Measurements from ENCODE around the gene SMTNL1.

SMTNL1 gene, protein sequence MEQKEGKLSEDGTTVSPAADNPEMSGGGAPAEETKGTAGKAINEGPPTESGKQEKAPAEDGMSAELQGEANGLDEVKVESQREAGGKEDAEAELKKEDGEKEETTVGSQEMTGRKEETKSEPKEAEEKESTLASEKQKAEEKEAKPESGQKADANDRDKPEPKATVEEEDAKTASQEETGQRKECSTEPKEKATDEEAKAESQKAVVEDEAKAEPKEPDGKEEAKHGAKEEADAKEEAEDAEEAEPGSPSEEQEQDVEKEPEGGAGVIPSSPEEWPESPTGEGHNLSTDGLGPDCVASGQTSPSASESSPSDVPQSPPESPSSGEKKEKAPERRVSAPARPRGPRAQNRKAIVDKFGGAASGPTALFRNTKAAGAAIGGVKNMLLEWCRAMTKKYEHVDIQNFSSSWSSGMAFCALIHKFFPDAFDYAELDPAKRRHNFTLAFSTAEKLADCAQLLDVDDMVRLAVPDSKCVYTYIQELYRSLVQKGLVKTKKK

DNA sequence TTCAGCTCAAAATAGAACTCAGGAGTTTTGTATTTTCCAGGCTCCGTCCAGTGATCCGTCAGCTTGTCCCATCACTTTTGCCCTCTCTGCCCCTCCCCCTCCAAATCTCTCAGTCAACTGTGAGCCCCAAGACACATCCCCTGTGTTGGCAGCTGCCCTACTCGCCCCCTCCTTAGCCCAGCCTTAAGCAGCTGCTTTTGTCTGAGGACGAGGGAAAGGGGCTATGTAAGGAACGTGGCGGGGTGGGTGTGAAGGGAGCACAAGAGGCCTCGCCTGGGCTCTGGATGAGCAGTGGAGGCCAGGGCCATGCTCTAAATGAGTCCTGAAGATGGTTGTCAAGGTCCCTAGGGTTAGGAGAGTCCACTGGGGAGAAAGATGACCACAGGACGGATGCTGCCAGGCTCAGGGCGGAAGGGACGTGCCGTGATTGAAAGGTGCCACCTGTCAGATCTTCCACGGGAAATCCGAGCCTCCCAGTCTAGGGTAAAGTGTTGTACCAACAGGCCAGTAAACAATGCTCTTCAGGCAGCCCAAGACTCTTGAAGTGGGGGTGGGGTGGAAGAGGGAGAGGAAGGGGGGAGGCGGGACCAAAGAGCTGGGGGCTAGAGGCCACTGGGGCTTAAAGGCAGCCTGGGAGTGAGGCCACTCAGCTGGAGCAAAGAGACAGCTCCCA lies at the start of gene SMTNL1:
Gene SMTNL1, plus strand, starts transcription at position 649 of the 673 bp plus-strand sequence. CDS start 5,048 bp downstream, outside the sequence.
- no peak for DNase-seq (ENCODE audit: low spot score)

DNA sequence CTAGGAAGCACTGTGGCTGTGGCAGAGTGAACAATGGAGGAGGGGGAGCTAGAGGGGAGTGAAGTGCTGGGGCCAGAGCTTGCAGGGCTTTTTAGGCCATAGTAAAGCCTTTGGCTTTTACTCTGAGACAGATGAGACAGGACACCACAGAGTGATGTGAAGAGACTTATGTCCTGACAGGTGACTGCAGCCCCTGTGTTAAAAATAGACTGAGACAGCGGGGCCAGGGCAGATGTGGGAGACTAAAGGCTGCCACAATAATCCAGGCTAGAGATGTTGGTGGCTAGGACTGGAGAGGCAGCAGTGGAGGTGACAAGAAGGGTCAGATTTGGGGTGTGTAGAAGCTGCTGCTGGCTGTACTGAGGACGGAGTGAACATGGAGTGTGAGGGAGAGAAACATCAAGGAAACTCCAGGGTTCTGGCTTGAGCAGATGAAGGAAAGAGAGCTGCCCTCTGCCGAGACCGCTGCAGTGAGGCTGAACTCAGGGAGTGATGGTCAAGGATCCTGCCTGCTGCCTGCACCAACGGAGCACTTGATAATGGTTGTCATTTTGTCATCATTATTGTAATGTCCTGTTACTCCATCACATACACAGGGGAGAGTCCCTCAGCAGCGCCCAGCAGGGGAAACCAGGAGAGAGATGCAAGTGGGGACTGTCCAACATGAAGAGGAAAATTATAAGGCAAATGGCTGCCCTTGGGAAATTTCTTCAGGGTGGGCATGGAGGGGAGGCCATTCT lies 49.3 kb upstream of the SMTNL1 start:
- DNase-seq (ENCODE audit: low spot score): no peak

DNA sequence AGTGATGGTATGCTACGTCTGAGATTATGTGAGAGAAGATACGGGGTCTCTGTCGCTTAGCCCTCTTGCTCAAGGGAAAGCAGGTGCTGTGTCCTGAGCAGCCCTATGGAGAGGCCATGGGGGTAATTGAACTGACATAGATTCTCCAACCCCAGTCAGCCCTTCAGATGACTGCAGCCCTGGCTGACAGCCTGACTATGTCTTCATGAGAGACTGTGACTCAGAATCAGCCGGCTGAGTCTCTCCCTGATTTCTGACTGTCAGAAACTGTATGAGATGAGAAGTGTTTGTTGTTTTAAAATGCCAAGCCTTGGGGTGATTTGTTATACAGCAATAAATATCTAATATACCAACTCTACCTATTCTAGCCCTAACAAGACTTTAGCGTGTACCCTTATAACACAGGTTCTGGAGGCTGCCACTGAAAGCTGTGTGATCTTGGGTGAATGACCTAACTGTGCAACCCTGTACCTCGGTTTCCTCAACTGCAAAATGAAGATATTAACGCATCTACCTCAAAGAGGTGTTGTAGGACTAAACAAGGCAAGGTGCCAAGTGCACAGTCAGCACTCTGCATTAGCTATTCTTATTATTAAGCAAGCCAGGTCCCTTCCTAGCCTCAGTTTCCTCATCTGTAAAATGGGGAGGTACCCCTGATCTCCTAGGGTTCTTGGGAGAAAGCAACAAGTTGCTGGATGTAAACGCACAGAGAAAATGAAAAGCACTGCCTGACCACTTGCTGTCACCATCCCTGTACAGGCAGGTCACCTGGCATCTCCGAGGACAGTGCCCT lies 46.7 kb upstream of the SMTNL1 start:
- DNase-seq (ENCODE audit: low spot score): no peak

DNA sequence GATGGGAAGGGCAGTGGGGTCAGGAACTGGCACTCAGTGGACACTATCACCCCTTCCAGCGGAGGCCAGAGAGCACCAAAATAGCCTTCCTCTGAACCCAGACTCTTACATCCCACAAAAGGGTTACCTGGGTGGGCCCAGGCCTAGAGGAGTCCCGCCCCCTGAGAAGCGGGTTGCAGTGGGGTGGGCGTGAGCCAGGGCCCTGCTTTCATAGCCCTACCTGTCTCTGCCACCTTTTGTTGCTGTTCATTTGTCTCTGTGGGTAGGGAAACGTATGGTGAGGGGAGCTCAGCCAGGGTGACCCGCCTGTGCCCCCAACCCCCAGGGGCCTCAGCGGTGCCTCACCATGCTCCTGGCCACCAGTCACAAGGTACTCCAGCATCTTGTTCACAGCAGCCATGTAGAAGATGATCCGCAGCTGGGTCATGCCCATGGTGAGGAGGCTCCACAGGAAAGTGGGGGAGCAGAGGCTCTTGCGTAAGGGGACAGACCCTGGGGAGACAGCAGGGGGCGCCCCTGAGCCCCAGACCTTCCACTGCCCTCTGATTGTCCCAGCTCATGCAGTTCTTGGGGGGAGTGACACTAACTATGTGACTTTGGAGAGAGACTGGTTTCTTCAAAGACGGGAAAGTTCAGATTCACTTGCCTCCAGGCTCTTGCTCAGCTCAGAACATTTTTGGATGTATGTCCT lies 45.9 kb upstream of the SMTNL1 start:
- DNase-seq (ENCODE audit: low spot score): no peak

DNA sequence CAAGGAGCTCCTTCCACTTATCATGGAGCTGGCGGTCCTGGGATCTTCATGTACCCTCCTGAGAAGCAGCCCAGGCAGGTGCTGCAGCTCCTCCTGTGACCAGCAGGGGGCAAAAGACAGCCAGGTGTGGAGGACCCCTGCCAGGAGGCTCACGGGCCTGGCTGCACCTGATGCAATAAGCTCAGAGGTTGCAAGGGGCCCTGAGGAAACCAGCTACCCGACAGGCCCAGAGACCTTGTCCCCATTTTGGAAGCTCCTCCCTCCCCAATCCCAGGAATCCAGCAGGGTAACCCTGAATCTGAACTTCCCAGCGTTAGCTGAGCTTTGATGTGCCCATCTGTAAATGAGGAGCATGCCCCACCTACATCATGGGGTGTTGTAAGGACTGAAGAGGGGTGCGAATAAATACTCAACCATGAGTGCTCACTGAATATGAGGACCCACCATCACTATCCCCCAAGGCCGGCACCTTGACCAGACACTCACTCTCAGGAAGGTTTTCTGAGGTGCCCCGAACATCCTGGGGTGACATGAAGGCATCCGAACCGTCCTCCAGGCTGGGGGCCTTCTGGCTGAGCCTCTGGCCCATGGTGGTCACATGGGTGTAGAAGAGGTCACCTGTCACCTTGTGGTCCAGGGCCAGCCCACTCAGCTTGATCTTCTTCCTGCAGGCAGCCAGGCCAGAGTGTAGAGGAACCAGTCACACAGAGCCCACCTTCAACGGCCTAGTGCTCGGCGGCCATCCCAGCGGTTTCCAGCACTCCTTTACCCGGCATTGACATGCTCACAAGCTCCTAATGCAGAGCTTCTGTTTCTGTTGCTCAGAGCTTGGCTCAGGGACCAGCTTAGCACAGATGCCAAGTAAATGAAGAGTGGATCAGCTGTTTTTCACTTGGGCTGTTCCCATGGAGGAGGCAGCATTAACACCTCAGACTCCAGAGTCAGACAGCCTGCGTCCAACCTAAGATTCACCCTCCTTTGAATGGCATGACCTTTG lies 43.6 kb upstream of the SMTNL1 start:
- peak; percentile 81 for DNase-seq (ENCODE audit: low spot score)

DNA sequence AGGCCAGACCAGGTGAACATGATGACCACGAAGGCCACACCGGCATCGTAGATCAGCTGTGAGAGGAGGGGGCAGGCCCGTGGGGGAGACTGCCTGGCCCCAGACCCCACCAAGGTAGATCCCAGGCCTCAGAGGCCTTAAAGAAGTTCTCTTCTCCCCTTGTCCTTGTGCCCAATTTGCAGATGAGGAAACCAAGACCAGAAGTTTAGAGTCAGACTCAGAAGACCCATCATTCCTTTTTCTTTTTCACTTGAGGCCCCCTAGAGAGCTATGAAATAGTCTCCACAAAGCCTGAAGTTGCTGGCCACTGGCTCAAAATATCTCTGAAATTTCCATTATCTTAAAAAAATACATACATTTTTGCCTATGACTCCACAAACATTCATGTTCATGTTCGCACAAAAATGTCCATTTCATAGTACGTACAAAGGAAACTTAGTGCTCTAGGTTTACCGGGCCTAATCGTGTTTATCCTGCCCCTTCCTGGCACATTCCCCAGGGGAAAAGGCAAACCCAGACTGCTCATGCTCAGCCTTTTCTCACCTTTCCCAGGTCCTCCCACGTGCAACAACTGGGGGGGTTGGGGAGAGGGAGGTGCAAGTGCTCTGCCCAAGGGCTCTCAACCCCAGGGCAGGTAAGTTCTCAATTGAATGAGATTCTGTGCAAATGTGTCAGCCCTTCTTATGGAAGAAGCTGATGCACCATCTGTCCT lies 41.1 kb upstream of the SMTNL1 start:
- no peak for DNase-seq (ENCODE audit: low spot score)

DNA sequence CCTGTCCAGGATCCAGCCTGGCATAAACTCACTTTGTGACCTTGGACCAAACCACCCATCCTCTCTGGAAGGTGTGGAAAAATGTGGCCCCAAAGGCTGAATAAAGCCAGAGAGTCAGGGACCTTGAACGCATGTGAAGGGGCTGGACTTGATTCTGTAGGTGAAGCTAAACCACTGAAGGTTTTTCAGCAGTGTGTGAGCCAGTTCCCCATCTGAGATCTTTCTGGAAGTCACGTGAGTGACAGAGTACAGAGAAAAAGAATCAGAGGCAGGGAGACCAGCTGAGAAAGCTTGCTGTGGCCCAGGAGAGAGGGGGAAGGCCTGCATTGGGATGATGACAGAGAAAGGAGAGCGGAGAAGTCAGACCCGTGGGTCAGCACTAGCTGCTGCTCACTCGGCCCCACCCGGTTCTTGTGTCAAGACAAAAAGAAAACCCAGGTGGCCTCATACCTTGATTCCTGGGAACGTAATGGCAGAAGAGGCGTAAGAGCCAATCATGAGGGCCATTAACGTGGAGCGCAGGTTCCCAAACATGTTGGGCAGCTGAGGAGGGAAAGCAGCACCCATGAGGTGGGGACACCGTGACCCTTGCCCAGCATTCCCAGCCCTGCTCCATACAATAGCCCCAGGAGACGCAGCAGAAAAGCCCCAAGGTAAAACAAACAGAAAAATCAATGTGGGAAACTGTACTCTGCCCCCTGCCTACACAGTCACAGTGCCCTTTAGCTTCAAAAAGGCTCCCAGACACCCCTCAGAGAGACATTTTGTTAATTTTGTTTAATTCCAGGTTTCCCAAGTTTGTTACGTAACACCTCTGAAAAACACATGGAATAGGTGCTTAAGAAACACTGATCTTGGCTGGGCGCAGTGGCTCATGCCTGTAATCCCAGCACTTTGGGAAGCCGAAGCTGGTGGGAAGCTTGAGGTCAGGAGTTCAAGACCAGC lies 39.8 kb upstream of the SMTNL1 start:
- no peak for DNase-seq (ENCODE audit: low spot score)

DNA sequence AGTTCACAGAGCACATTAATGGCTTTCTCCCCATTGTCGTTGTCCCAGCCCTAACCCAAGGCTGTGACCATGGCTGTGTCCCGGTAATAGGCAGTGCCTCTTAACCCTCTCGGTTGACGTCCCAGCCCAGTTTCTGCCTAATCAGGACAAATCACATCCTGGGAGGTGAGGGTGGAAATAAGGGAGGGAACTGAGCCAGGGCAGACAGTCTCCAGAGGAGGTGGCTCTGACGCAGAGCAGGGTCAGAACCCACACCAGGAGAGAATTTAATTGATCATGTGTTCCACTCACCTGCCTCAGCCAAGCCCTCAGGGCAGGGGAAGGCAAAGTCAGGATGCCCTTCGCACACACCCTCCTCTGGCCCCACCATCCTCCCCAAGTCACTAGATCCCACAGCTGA lies 38.9 kb upstream of the SMTNL1 start:
- no peak for DNase-seq (ENCODE audit: low spot score)

DNA sequence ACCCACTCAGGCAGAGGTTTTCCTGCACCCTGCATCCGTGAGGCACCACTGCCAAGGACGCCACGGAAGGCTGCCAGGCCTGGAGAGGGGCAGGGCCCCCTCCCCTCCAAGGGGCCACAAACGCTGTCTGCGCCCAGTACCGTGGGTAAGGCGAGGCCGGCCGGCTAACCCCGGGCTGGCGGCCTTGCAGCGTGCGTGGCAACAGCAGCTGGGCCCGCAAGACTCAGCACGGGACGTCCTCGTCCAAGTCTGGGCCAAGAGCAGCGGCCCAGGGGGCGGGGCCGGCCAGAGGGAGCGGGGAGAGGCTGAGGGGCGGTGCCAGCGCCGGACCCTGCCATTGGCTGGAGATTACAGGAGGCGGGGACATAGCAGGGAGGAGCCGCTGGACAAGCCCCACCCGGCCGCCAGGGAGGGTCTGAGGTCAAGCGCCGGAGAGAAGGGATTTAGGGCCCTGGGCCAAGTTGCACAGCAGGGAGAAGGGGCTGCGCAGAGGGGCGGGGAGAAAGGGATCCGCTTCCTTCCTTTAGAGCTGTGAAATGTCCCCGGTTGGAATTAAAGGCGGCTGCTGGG lies 37.9 kb upstream of the SMTNL1 start:
- peak; percentile 92 for DNase-seq (ENCODE audit: low spot score)

DNA sequence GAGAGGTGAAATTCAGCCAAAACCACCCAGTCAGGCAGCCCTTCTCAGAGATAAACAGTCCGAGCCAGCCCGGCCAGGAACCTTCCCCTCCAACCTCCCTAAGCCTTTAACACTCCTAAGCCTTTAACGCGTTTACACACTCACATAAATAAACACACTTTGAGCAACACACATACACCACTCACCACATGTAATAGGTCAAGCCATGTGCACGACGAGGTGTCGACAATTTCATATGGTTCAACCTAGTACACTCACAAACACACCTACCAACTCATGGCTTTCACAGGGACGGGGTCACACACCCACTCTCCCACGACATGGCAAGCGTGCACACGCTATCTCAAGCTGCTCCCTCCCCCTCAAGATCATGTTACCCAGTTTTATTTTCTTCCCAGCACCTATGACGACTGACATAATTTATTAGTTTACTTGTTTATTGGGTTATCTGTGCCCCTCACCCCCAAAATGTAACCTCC lies 37.4 kb upstream of the SMTNL1 start:
- no peak for DNase-seq (ENCODE audit: low spot score)

DNA sequence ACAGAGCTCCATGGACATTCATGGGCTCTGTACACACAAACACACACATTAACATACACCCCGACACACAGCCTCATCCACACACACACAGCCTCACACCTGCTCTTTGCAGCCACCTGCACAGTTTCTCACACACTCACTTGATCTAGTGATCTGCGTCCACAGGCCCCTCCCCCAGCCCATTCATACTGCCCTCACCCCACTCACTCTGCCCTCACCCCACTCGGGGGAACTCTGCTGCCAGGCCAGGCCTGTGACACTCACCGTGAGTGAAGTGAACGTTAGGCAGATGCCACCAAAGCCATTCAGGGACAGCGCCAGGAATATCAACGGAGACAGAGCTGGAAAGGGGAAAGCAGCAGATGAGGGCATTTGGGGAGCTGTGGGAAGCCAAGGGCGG lies 36.9 kb upstream of the SMTNL1 start:
- DNase-seq (ENCODE audit: low spot score): no peak

DNA sequence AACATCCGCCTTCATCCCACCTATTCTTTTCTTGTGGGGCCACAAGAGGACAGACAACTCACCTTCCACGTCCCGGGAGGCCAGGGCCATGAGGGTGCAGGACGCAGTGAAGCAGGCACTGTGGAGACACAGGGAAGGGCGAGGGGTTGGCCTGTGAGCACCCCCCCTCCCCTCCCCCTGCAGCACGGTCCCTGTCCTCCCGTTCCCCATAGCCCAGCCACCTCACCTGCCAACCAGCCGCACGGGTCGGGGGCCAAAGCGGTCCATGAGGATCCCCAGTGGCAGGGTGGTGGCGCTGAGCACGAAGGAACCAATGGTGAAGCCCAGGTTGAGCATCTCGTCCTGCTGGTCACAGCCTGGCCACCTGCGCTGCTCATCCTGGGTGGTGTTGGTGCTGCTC lies 36.5 kb upstream of the SMTNL1 start:
- DNase-seq (ENCODE audit: low spot score): no peak

DNA sequence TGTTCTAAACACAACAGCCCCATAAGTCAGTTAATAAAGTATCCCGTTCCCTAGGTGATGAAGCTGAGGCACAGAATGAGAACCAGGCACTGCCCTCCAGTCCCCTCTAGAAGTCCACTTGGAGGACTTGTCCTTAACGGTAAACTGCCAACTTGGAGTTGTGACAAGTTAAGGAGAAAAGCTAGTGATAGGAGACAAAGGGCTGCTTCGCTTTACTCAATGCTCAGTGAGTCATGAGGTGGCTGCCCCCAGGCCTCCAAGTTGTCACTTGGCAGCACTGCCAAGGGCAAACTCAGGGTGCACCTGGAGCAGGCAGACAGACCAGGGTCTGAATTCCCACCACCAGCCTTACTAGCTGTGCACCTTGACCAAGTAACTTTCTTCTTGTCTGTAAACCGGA lies 35.4 kb upstream of the SMTNL1 start:
- DNase-seq (ENCODE audit: low spot score): no peak

DNA sequence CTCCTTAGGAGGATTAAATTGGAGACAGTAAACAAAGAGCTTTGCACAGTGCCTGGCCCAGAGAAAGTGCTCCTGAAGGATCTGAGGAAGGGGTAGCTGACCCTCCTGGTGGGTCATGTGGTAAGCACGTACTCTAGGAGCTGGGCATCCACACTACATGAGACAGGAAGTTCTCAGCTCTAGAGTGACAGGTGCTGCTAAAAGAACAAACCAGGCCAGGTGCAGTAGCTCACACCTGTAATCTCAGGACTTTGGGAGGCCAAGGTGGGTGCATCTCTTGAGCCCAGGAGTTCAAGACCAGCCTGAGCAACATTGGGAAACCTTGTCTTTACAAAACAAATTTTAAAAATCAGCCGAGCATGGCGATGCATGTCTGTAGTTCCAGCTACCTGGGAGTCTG lies 35.0 kb upstream of the SMTNL1 start:
- DNase-seq (ENCODE audit: low spot score): no peak

DNA sequence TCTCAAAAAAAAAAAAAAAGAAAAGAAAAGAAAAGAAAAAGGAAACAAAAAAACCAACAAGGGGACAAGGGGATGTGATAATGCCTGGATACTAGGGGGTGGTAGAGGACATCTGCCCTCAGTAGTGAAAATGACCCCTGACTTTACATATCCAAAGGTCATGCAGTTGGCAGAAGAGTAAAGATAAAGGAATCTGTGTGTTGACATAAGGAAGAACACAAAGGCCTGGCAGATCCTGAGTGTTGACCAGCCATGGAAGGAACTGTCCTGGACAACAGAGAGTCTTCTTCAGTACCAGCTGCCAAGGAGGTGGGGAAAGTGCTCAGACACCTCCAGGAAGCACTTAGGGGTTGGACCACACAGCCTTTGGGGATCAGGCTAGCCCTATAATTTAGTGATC lies 34.5 kb upstream of the SMTNL1 start:
- no peak for DNase-seq (ENCODE audit: low spot score)

DNA sequence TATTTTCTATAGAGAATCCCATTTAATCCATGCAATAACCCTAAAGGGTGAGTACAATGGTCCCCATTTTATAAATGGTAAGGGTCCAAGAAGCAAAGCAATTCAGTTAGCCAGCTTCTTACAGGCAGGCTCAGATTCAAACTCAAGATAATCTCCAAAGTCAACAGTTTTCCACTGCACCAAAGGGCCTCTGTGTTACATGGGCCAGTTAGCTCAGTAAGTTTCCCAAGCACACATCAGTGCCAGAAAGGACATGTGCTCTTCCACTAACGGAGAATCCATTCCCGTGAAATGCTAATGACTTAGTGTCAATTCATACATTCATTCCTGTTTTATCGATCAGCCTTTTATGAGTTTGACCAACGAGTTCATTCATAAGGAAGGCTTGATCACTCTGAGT lies 32.9 kb upstream of the SMTNL1 start:
- no peak for DNase-seq (ENCODE audit: low spot score)

DNA sequence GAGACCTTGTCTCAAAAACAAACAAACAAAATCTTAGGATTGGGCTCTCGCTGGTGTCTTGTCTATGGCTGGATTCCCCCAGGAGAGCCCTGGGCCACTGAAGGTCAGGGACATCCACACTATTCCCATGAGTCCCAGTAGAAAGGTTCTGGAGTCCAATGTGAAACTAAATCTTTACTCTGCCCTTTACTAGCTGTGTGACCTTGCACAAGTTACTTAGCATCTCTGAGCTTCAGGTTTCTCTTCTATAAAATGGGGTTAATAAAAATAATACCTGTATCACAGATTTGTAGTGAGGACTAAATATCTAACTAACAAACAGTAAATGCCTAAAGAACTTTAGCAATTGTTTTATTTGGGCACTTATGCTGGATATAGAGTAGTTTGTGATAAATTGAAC lies 30.9 kb upstream of the SMTNL1 start:
- DNase-seq (ENCODE audit: low spot score): no peak

Measured in germinal center (tissue), 1 donor.